Measurements from ENCODE around the gene LRFN2. TPM values are rescaled to one million over a fixed set of nuclear protein-coding genes. Genes with fewer than 3 reads are reported as not detected.

The LRFN2 gene
- total RNA-seq, 6 donors from 2014 or later = 0.06 to 0.20 TPM; not detected in 4

GRCh38 chr6:40380271-40380670, 206.9 kb downstream of the LRFN2 start:
- Histone ChIP-seq H3K36me3 (no peaks in the 10 kb centered on the region), H3K4me1 (no peaks in the 10 kb centered on the region), H3K4me3 (no peak overlapping the region), H3K27ac (no peak overlapping the region), H3K27me3 (no peaks in the 10 kb centered on the region), H3K9me3 (no peaks in the 10 kb centered on the region)
- DNase-seq (no peak), ATAC-seq (ENCODE audit: low FRiP score in 2 of 2) (no peak)
- 72 to 84% methylated on average over 4 of the region's 4 CpGs for WGBS, 2 donors
- TF ChIP-seq POLR2A (IDR thresholded peaks at IDR 0.05) (no peak), POLR2AphosphoS5 (IDR thresholded peaks at IDR 0.05) (no peak), EP300 (IDR thresholded peaks at IDR 0.05) (no peak), CTCF (IDR thresholded peaks at IDR 0.05) (no peak)

- no peak overlapping the region for H3K27ac ChIP-seq
- no peak for ATAC-seq (ENCODE audit: low FRiP score in 2 of 2)
These were observed 207.4 kb downstream of the LRFN2 start for GRCh38 chr6:40379811-40380210.

GRCh38 chr6:40378725-40379074, 208.5 kb downstream of the LRFN2 start:
- no peaks in the 10 kb centered on the region for H3K9me3 ChIP-seq
- DNase-seq (no peak), ATAC-seq (ENCODE audit: low FRiP score in 2 of 2) (no peak)
- TF ChIP-seq POLR2AphosphoS5 (IDR thresholded peaks at IDR 0.05) (no peak), POLR2A (IDR thresholded peaks at IDR 0.05) (no peak), CTCF (IDR thresholded peaks at IDR 0.05) (no peak), EP300 (IDR thresholded peaks at IDR 0.05) (no peak)
- no peak overlapping the region for H3K4me3 ChIP-seq
- H3K36me3 ChIP-seq = no peaks in the 10 kb centered on the region
- no peaks in the 10 kb centered on the region for H3K27me3 ChIP-seq
- WGBS, 2 donors = 94 to 95% methylated on average over 11 of the region's 11 CpGs
- H3K4me1 ChIP-seq = no peaks in the 10 kb centered on the region
- no peak overlapping the region for H3K27ac ChIP-seq

More at GRCh38 chr6:40379811-40380210, 207.4 kb downstream of the LRFN2 start:
- no peak for DNase-seq
- H3K4me3 ChIP-seq = no peak overlapping the region
- H3K4me1 ChIP-seq = no peaks in the 10 kb centered on the region
- no peaks in the 10 kb centered on the region for H3K9me3 ChIP-seq
- no peak for TF ChIP-seq CTCF (IDR thresholded peaks at IDR 0.05)
- TF ChIP-seq EP300 (IDR thresholded peaks at IDR 0.05) = no peak
- WGBS, 2 donors = 89 to 90% methylated on average over 1 of the region's 1 CpG
- H3K27me3 ChIP-seq = no peaks in the 10 kb centered on the region
- H3K36me3 ChIP-seq = no peaks in the 10 kb centered on the region

- DNase-seq = peak in 1 of 2 donors; percentile 52
- no peak for TF ChIP-seq POLR2A (IDR thresholded peaks at IDR 0.05)
These were observed 209.0 kb downstream of the LRFN2 start for GRCh38 chr6:40378071-40378724.

GRCh38 chr6:40377173-40377806, 209.9 kb downstream of the LRFN2 start:
- Histone ChIP-seq H3K27ac (no peak overlapping the region), H3K4me1 (no peaks in the 10 kb centered on the region), H3K9me3 (no peaks in the 10 kb centered on the region), H3K36me3 (no peaks in the 10 kb centered on the region), H3K4me3 (no peak overlapping the region), H3K27me3 (no peaks in the 10 kb centered on the region)
- no peak for DNase-seq
- WGBS, 2 donors = 91 to 100% methylated on average over 2 of the region's 2 CpGs
- ATAC-seq (ENCODE audit: low FRiP score in 2 of 2) = no peak
- TF ChIP-seq POLR2A (IDR thresholded peaks at IDR 0.05) (no peak), EP300 (IDR thresholded peaks at IDR 0.05) (no peak), CTCF (IDR thresholded peaks at IDR 0.05) (no peak), POLR2AphosphoS5 (IDR thresholded peaks at IDR 0.05) (no peak)

More at GRCh38 chr6:40378071-40378724, 209.0 kb downstream of the LRFN2 start:
- no peak overlapping the region for H3K4me3 ChIP-seq
- ATAC-seq (ENCODE audit: low FRiP score in 2 of 2) = no peak
- no peaks in the 10 kb centered on the region for H3K4me1 ChIP-seq
- no peak overlapping the region for H3K27ac ChIP-seq
- H3K36me3 ChIP-seq = no peaks in the 10 kb centered on the region
- no peaks in the 10 kb centered on the region for H3K9me3 ChIP-seq
- 91% methylated on average over 18 to 21 of the region's 21 CpGs for WGBS, 2 donors
- no peaks in the 10 kb centered on the region for H3K27me3 ChIP-seq
